ENCODE measurements around the gene GULP1. TPM values are rescaled to one million over a fixed set of nuclear protein-coding genes. Genes with fewer than 3 reads are reported as not detected.
"Not testable (repeated sequence)": the region's sequence is repeated elsewhere in the genome, so short reads cannot be mapped to it uniquely, and the experiment has no call there.

Gene GULP1
- total and polyA plus RNA-seq, 2 donors (not counting 1 experiment from before 2014, with no cell fraction given): 43.5 to 82.4 TPM

DNA sequence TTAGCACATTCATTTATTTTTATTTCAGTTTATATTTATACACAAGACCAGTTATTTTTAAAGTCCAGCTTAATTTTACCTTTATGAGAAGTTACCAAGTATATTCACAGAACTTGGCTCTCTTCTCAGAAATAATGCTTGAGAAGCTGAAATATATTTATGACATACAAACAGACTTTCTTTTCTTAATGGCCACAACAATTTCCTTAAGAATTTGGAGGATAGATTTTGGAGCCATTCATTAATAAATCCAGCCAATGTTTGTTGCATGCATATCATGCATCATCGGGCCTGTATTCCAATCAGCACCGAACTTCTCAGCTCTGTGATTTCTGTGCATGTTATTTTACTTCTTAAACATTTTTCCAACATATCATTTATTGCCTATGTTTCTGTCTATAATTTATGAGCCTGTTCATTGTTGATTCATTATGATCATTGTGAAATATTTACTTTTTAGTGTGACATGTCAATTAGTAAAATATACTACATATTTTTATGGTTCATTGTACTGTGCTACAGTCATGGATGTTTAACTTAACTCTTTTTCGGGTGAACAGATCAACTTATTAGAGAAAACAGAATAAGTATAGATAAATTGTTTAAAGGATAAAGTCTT is 3.5 kb downstream of the GULP1 start:
- Histone ChIP-seq H2AFZ (ENCODE audit: low read length) (no peak overlapping the region), H3K9ac (ENCODE audit: insufficient read depth, low read length) (no peak overlapping the region), H3K4me1 (ENCODE audit: control insufficient read depth, extremely low read depth, insufficient read depth, low read length) (peaks cover 5% of the 10 kb centered on the region), H3K27me3 (ENCODE audit: control insufficient read depth, insufficient read depth, low read length) (no peaks in the 10 kb centered on the region), H3K4me2 (ENCODE audit: extremely low read depth, insufficient read depth, low read length) (peak overlapping the region; percentile 68), H3K79me2 (ENCODE audit: control insufficient read depth, insufficient read depth, low read length) (peaks cover 48% of the 10 kb centered on the region), H3K9me3 (ENCODE audit: control insufficient read depth, insufficient read depth, low read depth, low read length) (no peaks in the 10 kb centered on the region), H4K20me1 (ENCODE audit: control insufficient read depth, extremely low read depth, insufficient read depth, low read length) (no peaks in the 10 kb centered on the region), H3K4me3 (replicated peaks in 1 of 4; ENCODE audit: control extremely low read depth in 1 of 4, insufficient read depth in 1 of 4, low read depth in 3 of 4, low read length in 4 of 4) (peak overlapping the region; percentile 16 to 98 (median 92)), H3K36me3 (ENCODE audit: control insufficient read depth, insufficient read depth, low read length) (no peaks in the 10 kb centered on the region), H3K27ac (ENCODE audit: insufficient read depth, low read length) (no peak overlapping the region)
- DNase-seq (ENCODE audit: low read depth in 2 of 2): no peak
- TF ChIP-seq EZH2 (IDR thresholded peaks at IDR 0.05; ENCODE audit: low read length, missing control alignments): no peak
- TF ChIP-seq, protein P1, sequence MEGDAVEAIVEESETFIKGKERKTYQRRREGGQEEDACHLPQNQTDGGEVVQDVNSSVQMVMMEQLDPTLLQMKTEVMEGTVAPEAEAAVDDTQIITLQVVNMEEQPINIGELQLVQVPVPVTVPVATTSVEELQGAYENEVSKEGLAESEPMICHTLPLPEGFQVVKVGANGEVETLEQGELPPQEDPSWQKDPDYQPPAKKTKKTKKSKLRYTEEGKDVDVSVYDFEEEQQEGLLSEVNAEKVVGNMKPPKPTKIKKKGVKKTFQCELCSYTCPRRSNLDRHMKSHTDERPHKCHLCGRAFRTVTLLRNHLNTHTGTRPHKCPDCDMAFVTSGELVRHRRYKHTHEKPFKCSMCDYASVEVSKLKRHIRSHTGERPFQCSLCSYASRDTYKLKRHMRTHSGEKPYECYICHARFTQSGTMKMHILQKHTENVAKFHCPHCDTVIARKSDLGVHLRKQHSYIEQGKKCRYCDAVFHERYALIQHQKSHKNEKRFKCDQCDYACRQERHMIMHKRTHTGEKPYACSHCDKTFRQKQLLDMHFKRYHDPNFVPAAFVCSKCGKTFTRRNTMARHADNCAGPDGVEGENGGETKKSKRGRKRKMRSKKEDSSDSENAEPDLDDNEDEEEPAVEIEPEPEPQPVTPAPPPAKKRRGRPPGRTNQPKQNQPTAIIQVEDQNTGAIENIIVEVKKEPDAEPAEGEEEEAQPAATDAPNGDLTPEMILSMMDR (conservative IDR thresholded peaks at IDR 0.05 in 1 of 2, IDR thresholded peaks at IDR 0.05 in 1 of 2; ENCODE audit: low read depth in 1 of 2, low read length in 2 of 2): no peak

DNA sequence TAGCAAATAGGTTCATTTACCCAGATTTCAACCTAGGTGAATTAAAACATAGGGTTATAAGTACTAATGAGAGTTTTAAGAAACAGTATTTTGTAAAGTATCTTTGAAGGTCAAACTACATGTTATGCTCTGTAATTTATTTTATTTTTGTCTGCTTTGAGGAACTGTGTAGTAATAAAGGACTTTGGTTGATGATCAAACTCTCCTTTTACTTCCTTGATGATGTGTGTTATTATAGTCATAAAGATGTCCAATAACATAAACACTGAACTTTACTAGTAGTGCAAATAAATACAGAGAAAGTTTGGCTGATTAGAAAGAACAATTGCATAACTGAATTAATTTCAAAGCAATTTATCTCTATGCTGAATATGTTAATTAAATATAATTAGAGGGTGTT is 6.3 kb downstream of the GULP1 start:
- no peaks in the 10 kb centered on the region for H4K20me1 ChIP-seq (ENCODE audit: control insufficient read depth, extremely low read depth, insufficient read depth, low read length)
- no peak for TF ChIP-seq EZH2 (IDR thresholded peaks at IDR 0.05; ENCODE audit: low read length, missing control alignments)
- TF ChIP-seq, protein P1 (conservative IDR thresholded peaks at IDR 0.05 in 1 of 2, IDR thresholded peaks at IDR 0.05 in 1 of 2; ENCODE audit: low read depth in 1 of 2, low read length in 2 of 2): no peak
- H3K9ac ChIP-seq (ENCODE audit: insufficient read depth, low read length): no peak overlapping the region
- no peak for DNase-seq (ENCODE audit: low read depth in 2 of 2)
- H3K4me3 ChIP-seq (replicated peaks in 1 of 4; ENCODE audit: control extremely low read depth in 1 of 4, insufficient read depth in 1 of 4, low read depth in 3 of 4, low read length in 4 of 4): no peak overlapping the region
- no peaks in the 10 kb centered on the region for H3K9me3 ChIP-seq (ENCODE audit: control insufficient read depth, insufficient read depth, low read depth, low read length)
- peaks cover 50% of the 10 kb centered on the region for H3K79me2 ChIP-seq (ENCODE audit: control insufficient read depth, insufficient read depth, low read length)
- no peaks in the 10 kb centered on the region for H3K27me3 ChIP-seq (ENCODE audit: control insufficient read depth, insufficient read depth, low read length)
- peaks cover 5% of the 10 kb centered on the region for H3K4me1 ChIP-seq (ENCODE audit: control insufficient read depth, extremely low read depth, insufficient read depth, low read length)
- H2AFZ ChIP-seq (ENCODE audit: low read length): no peak overlapping the region
- H3K27ac ChIP-seq (ENCODE audit: insufficient read depth, low read length): no peak overlapping the region
- no peak overlapping the region for H3K4me2 ChIP-seq (ENCODE audit: extremely low read depth, insufficient read depth, low read length)
- H3K36me3 ChIP-seq (ENCODE audit: control insufficient read depth, insufficient read depth, low read length): no peaks in the 10 kb centered on the region

DNA sequence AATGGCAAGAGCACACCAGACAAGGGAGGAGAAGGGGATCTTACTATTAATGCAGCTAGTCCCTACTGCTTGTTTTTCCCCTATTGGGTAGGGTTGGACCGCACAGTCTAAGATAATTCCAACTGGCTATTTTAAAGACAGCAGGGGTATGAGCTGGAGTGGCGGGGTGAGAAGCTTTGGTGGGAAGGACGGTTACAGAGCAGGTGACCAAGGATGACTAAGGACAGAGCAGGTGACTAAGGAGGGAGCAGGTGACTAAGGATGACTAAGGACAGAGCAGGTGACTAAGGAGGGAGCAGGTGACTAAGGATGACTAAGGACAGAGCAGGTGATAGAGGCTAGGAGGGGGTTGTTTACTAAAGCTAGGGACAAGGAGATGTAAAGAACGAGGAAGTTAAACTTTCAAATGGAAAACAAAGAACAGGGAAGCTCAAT is 7.3 kb downstream of the GULP1 start:
- not testable (repeated sequence) for H4K20me1 ChIP-seq (ENCODE audit: control insufficient read depth, extremely low read depth, insufficient read depth, low read length); H3K4me2 ChIP-seq (ENCODE audit: extremely low read depth, insufficient read depth, low read length); H3K36me3 ChIP-seq (ENCODE audit: control insufficient read depth, insufficient read depth, low read length); DNase-seq (ENCODE audit: low read depth in 2 of 2); H3K4me1 ChIP-seq (ENCODE audit: control insufficient read depth, extremely low read depth, insufficient read depth, low read length); H3K27me3 ChIP-seq (ENCODE audit: control insufficient read depth, insufficient read depth, low read length); H3K27ac ChIP-seq (ENCODE audit: insufficient read depth, low read length); H3K4me3 ChIP-seq (replicated peaks in 1 of 4; ENCODE audit: control extremely low read depth in 1 of 4, insufficient read depth in 1 of 4, low read depth in 3 of 4, low read length in 4 of 4); H3K9me3 ChIP-seq (ENCODE audit: control insufficient read depth, insufficient read depth, low read depth, low read length); H3K9ac ChIP-seq (ENCODE audit: insufficient read depth, low read length); H2AFZ ChIP-seq (ENCODE audit: low read length)
- peaks cover 47% of the 10 kb centered on the region for H3K79me2 ChIP-seq (ENCODE audit: control insufficient read depth, insufficient read depth, low read length)
